ENCODE data around the gene KDELR1.
A peak's percentile ranks its signal among the peaks of the same experiment; 100 is the strongest.

The KDELR1 gene

DNA sequence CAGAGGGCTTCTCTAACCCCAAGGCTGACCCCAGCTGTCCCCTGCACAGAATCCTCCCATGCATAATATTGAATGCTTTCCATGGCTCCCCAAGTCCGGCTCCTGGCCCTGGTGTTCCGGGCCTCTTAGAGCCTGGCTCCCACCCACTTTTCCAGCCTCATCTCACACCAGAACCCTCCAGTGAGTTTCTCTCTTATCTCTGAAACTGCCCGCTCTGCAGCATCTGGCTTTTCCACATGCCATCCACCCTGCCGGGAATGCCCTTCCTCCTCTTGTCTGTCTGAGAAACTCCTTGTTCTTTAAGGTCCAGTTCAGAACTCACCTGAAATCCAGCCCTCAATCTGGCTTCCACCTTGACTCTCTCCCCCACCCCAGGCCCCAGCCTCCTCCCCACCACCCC is 20.4 kb downstream of the KDELR1 start:
- DNase-seq, result no peak

DNA sequence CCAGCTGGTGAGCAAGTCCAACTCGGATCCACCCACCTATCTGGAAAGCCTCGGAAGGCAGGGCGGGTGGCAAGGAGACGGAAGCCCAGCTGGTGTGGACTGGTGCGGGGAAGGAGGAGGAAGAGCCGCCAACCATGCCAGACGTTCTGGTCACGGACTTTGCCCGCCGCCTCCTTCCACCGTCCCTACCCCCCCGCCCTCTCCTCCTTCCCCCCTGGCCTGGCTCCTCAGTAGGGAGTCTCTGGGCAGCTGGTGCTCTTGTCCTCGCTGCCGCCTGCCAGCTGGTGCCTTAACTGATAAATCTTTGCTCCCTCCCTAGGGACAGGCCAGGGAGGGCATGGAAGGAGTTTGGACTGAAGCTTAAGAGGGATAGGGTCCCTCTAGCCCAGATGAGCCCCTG is 22.4 kb downstream of the KDELR1 start:
- DNase-seq, result no peak

DNA sequence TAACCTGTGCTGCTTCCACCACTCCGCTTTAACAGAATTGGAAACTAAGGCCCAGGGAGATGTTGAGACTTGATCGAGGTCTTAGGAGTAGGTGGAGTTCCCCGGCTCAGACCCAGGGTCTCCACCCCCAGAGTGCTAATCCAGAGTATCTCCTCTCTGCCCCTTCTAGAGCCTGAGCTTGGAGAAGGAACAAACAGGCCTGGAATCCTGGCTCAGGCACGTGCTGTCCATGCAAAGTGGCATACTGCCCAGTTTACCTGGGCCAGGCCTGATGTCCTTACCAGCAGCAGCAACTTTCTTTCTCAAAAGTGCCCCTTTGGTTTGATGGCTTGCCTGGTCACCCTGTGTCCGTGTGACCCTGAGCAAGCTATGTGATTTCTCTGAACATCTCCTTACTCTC is 23.5 kb downstream of the KDELR1 start:
- no peak for DNase-seq

DNA sequence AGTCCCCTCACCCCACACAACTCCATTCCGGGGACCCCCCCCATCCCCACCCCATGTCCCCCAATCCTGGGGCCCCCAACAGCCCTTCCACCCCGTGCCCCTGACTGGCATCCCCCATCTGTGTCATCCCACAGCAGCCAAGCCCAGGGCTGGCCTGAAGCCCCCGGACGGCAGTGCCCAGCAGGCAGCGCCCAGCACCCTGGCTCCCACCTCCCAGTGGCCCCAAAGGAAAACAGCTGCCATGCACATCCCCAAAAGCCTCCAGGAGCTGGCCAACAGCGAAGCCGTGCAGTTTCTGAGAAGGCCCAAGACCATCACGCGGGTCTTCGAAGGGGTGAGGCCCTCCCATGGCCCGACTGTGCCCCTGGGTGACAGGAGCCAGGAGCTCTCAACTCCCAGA is 25.7 kb downstream of the KDELR1 start:
- no peak for DNase-seq

DNA sequence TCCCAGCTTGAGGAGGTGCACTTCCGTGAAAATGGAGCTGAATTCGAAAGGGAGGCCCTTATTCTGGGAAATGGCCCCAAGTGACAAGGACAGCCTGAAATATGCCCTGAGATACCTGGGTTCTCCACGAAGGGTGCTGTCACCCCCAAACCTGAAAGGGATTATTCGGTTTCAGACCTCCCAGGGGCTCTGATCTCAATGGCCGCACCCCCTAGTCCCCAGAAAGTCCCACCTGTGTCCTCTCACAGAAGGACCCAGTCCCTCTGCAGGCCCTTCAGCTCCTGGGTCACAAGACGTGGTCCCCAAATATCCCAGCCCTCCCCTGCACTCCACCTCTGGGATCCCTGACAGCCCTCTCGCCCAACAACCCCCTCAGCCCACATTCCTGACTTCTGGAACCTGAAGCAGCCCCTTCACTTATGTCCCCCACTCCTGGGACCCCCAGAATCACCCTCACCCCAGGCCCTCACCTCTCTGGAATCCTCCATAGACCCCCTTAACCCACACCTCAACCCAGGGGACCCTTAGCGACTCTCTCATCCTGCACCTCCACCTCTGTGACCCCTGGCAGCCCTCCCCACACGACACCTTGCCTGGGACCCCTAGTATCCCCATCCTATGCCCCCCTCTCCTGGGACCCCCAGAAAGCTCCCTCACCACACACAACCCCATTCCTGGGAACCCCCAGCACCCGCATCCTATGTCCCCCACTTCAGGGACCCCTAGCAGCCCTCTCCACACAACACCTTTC is 26.6 kb downstream of the KDELR1 start:
- DNase-seq, result no peak

GRCh38 chr19:48363810-48364597 is 27.3 kb downstream of the KDELR1 start, which contains the start of the genes SYNGR4 and TMEM143:
TSS of gene SYNGR4 (plus strand) at chr19:48364367. CDS start at chr19:48365843, 1,476 bp downstream.
TSS of gene TMEM143 (minus strand) at chr19:48363940. CDS start at chr19:48363920, 20 bp downstream.
- peak; percentile 100 for DNase-seq

- DNase-seq, result peak; percentile 5
Observed at GRCh38 chr19:48363500-48363809, 27.9 kb downstream of the KDELR1 start.

DNA sequence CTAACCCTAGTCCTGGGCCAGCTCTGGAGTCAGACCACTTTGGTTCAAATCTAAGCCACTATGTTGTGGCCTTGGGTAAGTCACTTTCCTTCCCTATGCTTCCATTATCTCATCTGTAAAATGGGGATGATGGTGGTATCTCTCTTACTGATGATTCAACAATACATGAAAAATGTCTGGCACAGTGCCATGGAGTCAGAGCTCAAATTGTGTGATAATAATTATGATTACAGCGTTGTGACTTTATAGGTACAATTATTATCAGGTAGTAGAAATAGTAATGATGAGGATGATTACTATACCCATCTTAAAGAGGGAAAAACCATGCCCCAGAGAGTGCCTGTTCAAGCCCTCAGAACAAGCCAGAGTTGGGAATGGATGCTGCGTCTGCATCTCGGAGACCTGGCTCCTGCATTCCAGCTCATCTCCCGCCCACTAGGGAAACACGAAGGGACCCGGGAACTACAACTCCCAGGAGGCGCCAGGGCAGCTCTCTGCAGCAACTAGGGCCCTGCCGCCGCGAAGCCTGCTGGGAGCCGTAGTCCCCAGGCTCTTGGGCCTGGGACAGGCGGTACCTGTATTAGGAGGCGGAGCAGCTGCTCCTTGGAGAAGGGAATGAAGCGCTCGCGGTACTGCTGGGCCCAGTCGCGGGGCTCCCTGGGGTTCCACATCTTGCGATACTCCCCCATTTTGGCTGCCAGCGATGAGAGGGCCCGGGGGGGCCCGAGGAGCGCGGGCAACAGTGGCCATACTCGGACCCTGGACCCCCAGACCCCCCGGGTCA is 28.4 kb downstream of the KDELR1 start:
- DNase-seq, result peak; percentile 90

DNA sequence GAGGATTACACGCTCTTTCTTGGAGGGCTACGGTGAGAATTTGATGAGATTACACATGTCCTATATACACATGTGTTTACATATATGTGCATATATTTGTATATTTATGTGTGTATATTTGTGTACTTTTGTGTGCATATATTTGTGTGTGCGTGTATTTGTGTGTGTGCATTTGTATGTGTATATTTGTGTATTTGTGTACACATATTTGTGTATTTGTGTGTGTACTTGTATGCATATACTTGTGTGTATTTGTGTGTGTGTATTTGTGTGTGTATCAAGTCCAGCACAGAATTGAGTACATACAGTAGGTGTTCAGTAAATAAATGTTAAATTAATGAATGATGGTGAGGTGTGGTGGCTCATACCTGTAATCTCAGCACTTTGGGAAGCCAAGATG is 29.4 kb downstream of the KDELR1 start:
- DNase-seq, result no peak

DNA sequence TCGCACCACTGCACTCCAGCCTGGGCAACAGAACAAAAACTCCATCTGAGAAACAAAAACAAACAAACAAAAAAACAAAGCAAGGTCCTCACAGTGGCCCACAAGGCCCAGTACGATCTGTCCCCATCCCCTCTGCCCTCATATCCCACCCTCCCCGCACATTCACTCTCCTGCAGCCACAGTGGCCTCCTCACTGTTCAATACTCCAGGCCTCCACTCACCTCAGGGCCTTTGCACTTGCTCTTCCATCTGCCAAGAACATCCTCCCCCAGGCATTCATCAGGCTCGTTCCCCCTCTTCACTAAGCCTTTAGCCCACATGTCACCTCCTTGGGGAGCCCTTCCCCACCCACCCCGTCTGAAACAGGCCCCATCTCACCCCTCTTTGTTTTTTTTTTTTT is 32.2 kb downstream of the KDELR1 start:
- DNase-seq, result no peak

DNA sequence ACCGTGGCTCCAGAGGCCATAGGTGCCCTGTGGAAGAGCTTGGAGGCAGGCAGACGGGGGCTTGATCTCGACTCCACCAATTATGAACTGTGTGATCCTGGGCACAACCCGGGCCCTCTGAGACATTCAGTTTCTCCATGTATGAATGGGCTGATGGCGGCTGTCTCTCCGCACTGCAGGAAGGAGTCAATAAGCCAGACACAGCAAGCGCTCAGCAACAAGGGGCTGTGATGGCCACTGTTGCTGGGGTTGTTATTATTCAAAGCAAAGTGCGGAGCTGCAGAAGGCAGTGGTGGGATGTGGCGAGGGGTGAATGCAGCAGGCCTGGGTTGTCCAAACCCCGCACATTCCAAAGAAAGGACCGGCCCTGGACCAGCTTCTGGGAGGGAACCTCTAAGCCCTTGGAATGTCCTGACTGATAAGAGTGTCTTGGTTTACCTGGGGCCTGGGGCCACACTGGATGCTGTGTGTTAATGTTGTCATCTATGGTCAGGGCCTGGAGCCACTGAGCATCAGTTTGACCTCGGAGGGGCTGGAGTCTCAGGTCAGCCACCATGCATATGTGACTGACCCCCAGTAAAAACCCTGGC is 35.9 kb downstream of the KDELR1 start:
- no peak for DNase-seq

GRCh38 chr19:48354332-48354992 is 36.9 kb downstream of the KDELR1 start:
- no peak for DNase-seq

DNA sequence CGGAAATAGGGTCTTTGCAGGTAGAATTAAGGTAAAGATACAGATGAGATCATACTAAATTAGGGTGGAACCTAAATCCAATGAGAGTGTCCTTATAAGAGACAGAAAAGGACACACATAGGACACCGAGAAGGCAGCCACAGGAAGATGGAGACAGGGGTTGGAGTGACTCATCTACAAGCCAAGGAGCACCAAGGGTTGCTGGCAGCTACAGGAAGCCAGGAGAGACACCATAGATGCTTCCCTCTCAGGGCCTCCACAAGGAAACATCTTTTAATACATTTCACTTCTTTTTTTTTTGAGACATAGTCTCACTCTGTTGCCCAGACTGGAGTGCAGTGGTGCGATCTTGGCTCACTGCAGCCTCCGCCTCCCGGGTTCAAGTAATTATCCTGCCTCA is 37.7 kb downstream of the KDELR1 start:
- DNase-seq, result no peak

- peak; percentile 73 for DNase-seq
Observed at GRCh38 chr19:48351341-48351752, 40.0 kb downstream of the KDELR1 start.

- no peak for DNase-seq
Observed at GRCh38 chr19:48350856-48351255, 40.5 kb downstream of the KDELR1 start.

- no peak for DNase-seq
Observed at GRCh38 chr19:48348737-48349136, 42.6 kb downstream of the KDELR1 start.

DNA sequence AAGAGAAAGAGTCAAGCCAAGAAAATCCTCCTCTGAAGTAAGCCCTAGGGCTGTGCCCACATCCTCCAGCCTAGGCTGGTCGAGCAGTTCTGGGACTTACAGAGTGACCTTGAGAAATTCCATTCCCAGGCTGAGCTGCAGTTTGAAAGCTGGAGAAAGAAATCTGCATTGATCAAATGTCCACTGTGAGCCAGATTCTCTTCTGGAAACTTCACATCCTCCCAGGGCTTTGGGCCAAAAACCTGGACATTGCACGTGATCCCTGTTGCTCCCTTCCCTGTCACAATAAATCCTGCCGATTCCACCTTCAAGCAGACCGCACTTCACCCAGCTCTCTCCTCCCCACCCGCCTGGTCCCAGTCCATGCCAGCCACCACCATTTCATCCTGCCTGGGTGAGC is 43.3 kb downstream of the KDELR1 start:
- DNase-seq, result no peak

DNA sequence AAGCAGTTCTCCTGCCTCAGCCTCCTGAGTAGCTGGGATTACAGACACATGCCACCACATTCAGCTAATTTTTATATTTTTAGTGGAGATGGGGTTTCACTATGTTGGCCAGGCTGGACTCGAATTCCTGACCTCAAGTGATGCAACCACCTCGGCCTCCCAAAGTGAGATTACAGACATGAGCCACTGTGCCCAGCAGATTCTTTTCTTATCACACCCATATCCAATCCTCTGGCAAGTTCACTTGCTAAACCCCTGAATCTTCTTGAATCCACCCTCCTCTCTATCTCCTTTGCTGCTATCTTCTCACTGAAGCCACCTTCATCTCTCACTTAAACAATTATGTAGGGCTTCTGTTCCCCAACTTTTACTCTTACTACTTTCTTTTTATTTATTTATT is 45.2 kb downstream of the KDELR1 start:
- no peak for DNase-seq

- DNase-seq, result no peak
Observed at GRCh38 chr19:48344892-48345291, 46.5 kb downstream of the KDELR1 start.

GRCh38 chr19:48342841-48343540 is 48.4 kb downstream of the KDELR1 start:
- DNase-seq, result no peak

DNA sequence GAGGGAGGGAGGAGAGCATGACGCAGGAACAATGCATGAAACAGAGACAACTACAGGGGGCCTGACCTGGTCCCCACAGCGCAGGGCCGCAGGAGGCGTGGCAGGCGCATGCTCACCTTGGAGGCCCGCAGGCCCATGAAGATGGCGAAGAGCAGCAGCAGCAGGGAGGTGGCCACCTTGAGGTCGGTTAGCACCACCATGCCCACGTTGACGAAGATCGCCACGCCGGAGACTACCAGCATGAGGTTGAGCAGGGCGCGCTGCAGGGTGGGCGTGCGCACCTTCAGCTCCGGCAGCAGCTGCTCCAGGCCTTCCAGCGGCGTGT is 49.0 kb downstream of the KDELR1 start:
- no peak for DNase-seq

All from CD4-positive, alpha-beta T cell treated with Interferon gamma for 1 hour (primary cell).